Suppressor macrophage (primary cell): ENCODE measurements around the gene ZNF652.

Source experiments
- DNase-seq, 4 experiments: peaks; one replicate each; pipeline ENCODE4 v3.0.0-alpha.2; 2020 to 2022
- total RNA-seq, 17 experiments: gene quantifications; one replicate each; lab custom pipeline; 2026; ENCODE audit warnings: mixed read lengths in 6 of 17, inconsistent platforms in 3 of 17; lab: John Stamatoyannopoulos, UW

Gene ZNF652
- 2.9 to 88.1 (median 35.4) reads per million in 17 experiments for total RNA-seq

- DNase-seq, result peak; percentile 74 to 92 (median 84)
These were observed at the start of gene ZNF652 for GRCh38 chr17:49361902-49362722. TSS of gene ZNF652 (minus strand) at chr17:49362250. CDS start at chr17:49317725, 44,525 bp downstream.

GRCh38 chr17:49409066-49409465 is 47.0 kb upstream of the ZNF652 start:
- no peak for DNase-seq

GRCh38 chr17:49407981-49408501 is 46.0 kb upstream of the ZNF652 start:
- DNase-seq, result peak; percentile 68 to 84 (median 80)

- no peak for DNase-seq
These were observed 45.0 kb upstream of the ZNF652 start for GRCh38 chr17:49407086-49407485.

- DNase-seq, result no peak
These were observed 44.5 kb upstream of the ZNF652 start for GRCh38 chr17:49406421-49407061.

- no peak for DNase-seq
These were observed 42.9 kb upstream of the ZNF652 start for GRCh38 chr17:49404906-49405305.

GRCh38 chr17:49404361-49404760 is 42.3 kb upstream of the ZNF652 start:
- no peak for DNase-seq

GRCh38 chr17:49403514-49404289 is 41.7 kb upstream of the ZNF652 start:
- no peak for DNase-seq

- no peak for DNase-seq
These were observed 40.7 kb upstream of the ZNF652 start for GRCh38 chr17:49402706-49403105.

- DNase-seq, result no peak
These were observed 40.0 kb upstream of the ZNF652 start for GRCh38 chr17:49401971-49402611.

GRCh38 chr17:49399995-49400394 is 37.9 kb upstream of the ZNF652 start:
- DNase-seq, result no peak

- DNase-seq, result no peak
These were observed 35.5 kb upstream of the ZNF652 start for GRCh38 chr17:49397586-49397985.

- peak; percentile 72 to 89 (median 82) for DNase-seq
These were observed 31.6 kb upstream of the ZNF652 start for GRCh38 chr17:49393491-49394255.

GRCh38 chr17:49390548-49391324 is 28.7 kb upstream of the ZNF652 start:
- DNase-seq, result peak; percentile 74 to 90 (median 86)

GRCh38 chr17:49389514-49390347 is 27.7 kb upstream of the ZNF652 start:
- DNase-seq, result peak; percentile 13 to 64 (median 42)

- DNase-seq, result no peak
These were observed 26.9 kb upstream of the ZNF652 start for GRCh38 chr17:49388692-49389513.

GRCh38 chr17:49388290-49388640 is 26.2 kb upstream of the ZNF652 start:
- no peak for DNase-seq

- DNase-seq, result no peak
These were observed 25.6 kb upstream of the ZNF652 start for GRCh38 chr17:49387498-49388289.
